Thoracic aorta (tissue), 2 donors: ENCODE measurements around the gene FAM47C. TPM values are rescaled to one million over a fixed set of nuclear protein-coding genes. Genes with fewer than 3 reads are reported as not detected.
"Not testable (repeated sequence)": the region's sequence is repeated elsewhere in the genome, so short reads cannot be mapped to it uniquely, and the experiment has no call there.

Experiments
- ATAC-seq: fragments of 150-250 bp; one replicate; pipeline ENCODE4 v1.8.0; 2017; ENCODE audit warnings: low read depth; ENCODE audit not compliant: insufficient number of reproducible peaks, low FRiP score
- DNase-seq: peaks from one replicate; pipeline ENCODE4 v3.0.0-alpha.2; 2020; ENCODE audit warnings: low spot score
- H3K27ac ChIP-seq, 2 donors: fragments of 200-600 bp; sonication (generic); 1 replicate in 1 of 2; 2 replicates in 1 of 2; pipeline ENCODE4 v1.5.1; 2016; ENCODE audit warnings: mild to moderate bottlenecking in 2 of 2, moderate library complexity in 2 of 2
- H3K27me3 ChIP-seq: fragments of 200-600 bp; sonication (generic); replicated peaks from 2 replicates; pipeline ENCODE4 v1.6.0; 2016; ENCODE audit warnings: mild to moderate bottlenecking; ENCODE audit not compliant: insufficient read depth
- H3K36me3 ChIP-seq: fragments of 200-600 bp; sonication (generic); one replicate; pipeline ENCODE4 v1.5.1; 2016
- H3K4me1 ChIP-seq, 2 donors: fragments of 200-600 bp; sonication (generic); 1 replicate in 1 of 2; 2 replicates in 1 of 2; pipeline versions ENCODE4 v1.5.1 to v1.6.0; 2016; ENCODE audit warnings: low read depth in 2 of 2, mild to moderate bottlenecking in 1 of 2; ENCODE audit not compliant: control insufficient read depth in 1 of 2
- H3K4me3 ChIP-seq: fragments of 200-600 bp; sonication (generic); 2 replicates; pipeline ENCODE4 v1.5.1; 2016; ENCODE audit warnings: mild to moderate bottlenecking
- H3K9me3 ChIP-seq: fragments of 200-600 bp; sonication (generic); 2 replicates; pipeline ENCODE4 v1.5.1; 2016
- CTCF ChIP-seq: fragments of 200-600 bp; sonication (generic); IDR thresholded peaks from one replicate; pipeline ENCODE4 v1.5.1; 2019; ENCODE audit warnings: antibody characterized with exemption
- total RNA-seq, 2 donors: library from RNA; depleted of rRNA; stranded (reverse); fragments of >200 nt; gene quantifications; one replicate each; pipeline versions ENCODE4 v1.1.0 to v1.2.3, GENCODE V29; 2016

The FAM47C gene
- total RNA-seq, 2 donors from 2014 or later = not detected

GRCh38 chrX:36974911-36975310 is 33.3 kb upstream of the FAM47C start:
- Histone ChIP-seq H3K27me3 (no peaks in the 10 kb centered on the region), H3K27ac (no peak overlapping the region), H3K4me1 (no peaks in the 10 kb centered on the region), H3K9me3 (no peaks in the 10 kb centered on the region), H3K4me3 (no peak overlapping the region), H3K36me3 (no peaks in the 10 kb centered on the region)
- TF ChIP-seq CTCF = no peak
- no peak for ATAC-seq
- no peak for DNase-seq

- TF ChIP-seq CTCF = no peak
- DNase-seq (no peak), ATAC-seq (no peak)
- H3K36me3 ChIP-seq = no peaks in the 10 kb centered on the region
- H3K9me3 ChIP-seq = no peaks in the 10 kb centered on the region
- H3K27me3 ChIP-seq = no peaks in the 10 kb centered on the region
- peak overlapping the region in 1 of 2 donors; percentile 35 for H3K27ac ChIP-seq
- H3K4me1 ChIP-seq = no peaks in the 10 kb centered on the region
- H3K4me3 ChIP-seq = no peak overlapping the region
Measured at GRCh38 chrX:36978886-36979285, 29.3 kb upstream of the FAM47C start.

GRCh38 chrX:36983831-36984230 is 24.3 kb upstream of the FAM47C start:
- ATAC-seq (no peak), DNase-seq (no peak)
- H3K27ac ChIP-seq = peak overlapping the region in 1 of 2 donors; percentile 5

GRCh38 chrX:36985416-36986209 is 22.6 kb upstream of the FAM47C start:
- not testable (repeated sequence) for H3K27me3 ChIP-seq, H3K9me3 ChIP-seq, DNase-seq, ATAC-seq, H3K4me1 ChIP-seq, H3K36me3 ChIP-seq
- H3K4me3 ChIP-seq = peak overlapping the region; percentile 65
- H3K27ac ChIP-seq = peak overlapping the region in 1 of 2 donors; percentile 35

More at GRCh38 chrX:36983831-36984230, 24.3 kb upstream of the FAM47C start:
- no peaks in the 10 kb centered on the region for H3K9me3 ChIP-seq
- H3K36me3 ChIP-seq = no peaks in the 10 kb centered on the region
- no peak for TF ChIP-seq CTCF
- no peaks in the 10 kb centered on the region for H3K27me3 ChIP-seq
- H3K4me1 ChIP-seq = no peaks in the 10 kb centered on the region
- H3K4me3 ChIP-seq = no peak overlapping the region

- peak overlapping the region; percentile 65 for H3K4me3 ChIP-seq
Measured at GRCh38 chrX:36986231-36986630, 21.9 kb upstream of the FAM47C start.

GRCh38 chrX:36987212-36987611 is 21.0 kb upstream of the FAM47C start:
- H3K4me1 ChIP-seq, H3K9me3 ChIP-seq, DNase-seq, H3K27ac ChIP-seq, H3K27me3 ChIP-seq, H3K4me3 ChIP-seq, H3K36me3 ChIP-seq, ATAC-seq: not testable (repeated sequence)

More at GRCh38 chrX:36986231-36986630, 21.9 kb upstream of the FAM47C start:
- Histone ChIP-seq H3K27ac (no peak overlapping the region), H3K9me3 (no peaks in the 10 kb centered on the region), H3K27me3 (no peaks in the 10 kb centered on the region), H3K36me3 (no peaks in the 10 kb centered on the region), H3K4me1 (no peaks in the 10 kb centered on the region)
- DNase-seq (no peak), ATAC-seq (no peak)
- no peak for TF ChIP-seq CTCF
